IPS-18c (cell line): ENCODE results near the gene FBXO15.

Experiments
- H3K4me3 ChIP-seq: 2 replicates; pipeline ENCODE4 v1.7.0; 2013; ENCODE audit warnings: low read depth, mild to moderate bottlenecking, low read length, moderate library complexity; ENCODE audit not compliant: insufficient read depth
- H3K9me3 ChIP-seq: one replicate; pipeline ENCODE4 v1.6.1; 2013; ENCODE audit warnings: mild to moderate bottlenecking, low read length, moderate library complexity; ENCODE audit not compliant: control insufficient read depth, insufficient read depth

The FBXO15 gene

GRCh38 chr18:74029161-74029560 lies 118.5 kb downstream of the FBXO15 start:
- Histone ChIP-seq H3K4me3 (no peak overlapping the region), H3K9me3 (no peaks in the 10 kb centered on the region)
